ENCODE results near the gene HTR2B.

GRCh38 chr2:231123362-231123898 is 1.4 kb downstream of the HTR2B start:
- TF ChIP-seq CTCF (conservative IDR thresholded peaks at IDR 0.05 in 1 of 2, IDR thresholded peaks at IDR 0.05 in 1 of 2; ENCODE audit: low read depth in 1 of 2, low read length in 2 of 2) (no peak), EZH2 (IDR thresholded peaks at IDR 0.05; ENCODE audit: low read length, missing control alignments) (no peak)

Data from fibroblast of lung (primary cell).